Right lobe of liver (tissue), 6 donors: ENCODE results near the gene IL22RA1. TPM values are rescaled to one million over a fixed set of nuclear protein-coding genes. Genes with fewer than 3 reads are reported as not detected.

Source experiments
- ATAC-seq, 4 donors: fragments of 200-7000 bp; cut with Tn5 transposase; one replicate each; pipeline ENCODE4 v1.9.1; 2020; ENCODE audit warnings: mild to moderate bottlenecking in 4 of 4, moderate library complexity in 4 of 4
- DNase-seq, 3 donors: peaks; one replicate each; pipeline ENCODE4 v3.0.0-alpha.2; 2020
- H3K27ac ChIP-seq, 3 donors: fragments of 200-600 bp; one replicate each; pipeline ENCODE4 v1.8.0; 2022
- H3K27me3 ChIP-seq, 2 donors: fragments of 200-600 bp; one replicate each; pipeline ENCODE4 v1.8.0; 2022
- H3K36me3 ChIP-seq, 4 donors: fragments of 200-600 bp; sonication (generic) in 1 of 4; one replicate each; pipeline versions ENCODE4 v1.5.1 to v1.8.0; 2017 to 2022; ENCODE audit warnings: control low read depth in 1 of 4
- H3K4me1 ChIP-seq, 4 donors: fragments of 200-600 bp; sonication (generic) in 1 of 4; one replicate each; pipeline versions ENCODE4 v1.5.1 to v1.8.0; 2017 to 2022; ENCODE audit warnings: control low read depth in 1 of 4
- H3K4me3 ChIP-seq, 3 donors: fragments of 200-600 bp; one replicate each; pipeline ENCODE4 v1.8.0; 2022
- H3K9me3 ChIP-seq, 4 donors: fragments of 200-600 bp; sonication (generic) in 1 of 4; one replicate each; pipeline versions ENCODE4 v1.5.1 to v1.8.0; 2017 to 2022; ENCODE audit warnings: control low read depth in 1 of 4
- CTCF ChIP-seq, 4 donors: fragments of 200-600 bp in 3 of 4; fragments of 450-650 bp in 1 of 4; IDR thresholded peaks; one replicate each; pipeline versions ENCODE4 v1.5.1 to v1.8.0; 2016 to 2022; ENCODE audit warnings: antibody characterized with exemption in 4 of 4, mild to moderate bottlenecking in 2 of 4
- POLR2A ChIP-seq: fragments of 450-650 bp; IDR thresholded peaks from one replicate; pipeline ENCODE4 v1.6.1; 2017; ENCODE audit warnings: antibody characterized with exemption, mild to moderate bottlenecking
- WGBS: methylation state at CpG from one replicate; pipeline ENCODE4 v1.1.6; 2018; ENCODE audit warnings: low coverage, low lambda C conversion rate; ENCODE audit not compliant: insufficient coverage; ENCODE audit errors: missing lambda C conversion rate; 5-methylcytosine and 5-hydroxymethylcytosine counted together
- intact Hi-C, 2 donors: fragments of 100-400 bp; cut with DNase I; formaldehyde crosslinking; loops; one replicate each; pipeline versions ENCODE4 v1.11.2 to v1.14.1; 2022
- total RNA-seq, 6 experiments: library from RNA; depleted of rRNA in 2 of 6; stranded (reverse); fragments of >200 nt in 2 of 6; fragmentation: NEBNext Ultra II Directional in 3 of 6; extraction: Animal tissue kit (Norgen Biotek cat#: 25700) in 3 of 6; gene quantifications; one replicate each; pipeline versions ENCODE4 v1.1.0 to v1.2.4, GENCODE V29; 2016 to 2023
- donor health status: DM: no; HTN: yes; CAD: no.
- donor health status: DM: no; HTN: no; CAD: no.
- donor health status: DM: no; HTN: no; CAD: no.
- donor health status: DM: no; HTN: yes; CAD: no.
- donor health status: DM: no; HTN: yes; CAD: no.

IL22RA1 gene
- total RNA-seq, 6 experiments from 2014 or later, result 1.8 to 4.5 (median 2.8) TPM

- TF ChIP-seq POLR2A (no peak), CTCF (IDR thresholded peaks at IDR 0.05) (no peak)
- Histone ChIP-seq H3K9me3 (no peaks in the 10 kb centered on the region), H3K4me3 (no peak overlapping the region), H3K4me1 (peaks cover 0 to 59% (median 19%) of the 10 kb centered on the region in 4 donors), H3K27ac (peak overlapping the region in 1 of 3 donors; percentile 37), H3K27me3 (no peaks in the 10 kb centered on the region), H3K36me3 (no peaks in the 10 kb centered on the region)
- DNase-seq (no peak), ATAC-seq (peak in 1 of 4 donors; percentile 5)
- 68% methylated on average over 3 of the region's 6 CpGs for WGBS
- intact Hi-C loops, result no loop called here
These were observed 39.1 kb upstream of the IL22RA1 start for GRCh38 chr1:24182061-24182460.

GRCh38 chr1:24181619-24182018 lies 38.7 kb upstream of the IL22RA1 start:
- DNase-seq (peak in 1 of 3 donors; percentile 73), ATAC-seq (peak; percentile 33 to 79 (median 57))
- WGBS, result no CpG with 5 or more reads among the region's 5 CpGs
- Histone ChIP-seq H3K27me3 (no peaks in the 10 kb centered on the region), H3K4me1 (peaks cover 0 to 59% (median 19%) of the 10 kb centered on the region in 4 donors), H3K9me3 (no peaks in the 10 kb centered on the region), H3K36me3 (no peaks in the 10 kb centered on the region), H3K27ac (peak overlapping the region in 1 of 3 donors; percentile 37), H3K4me3 (no peak overlapping the region)
- TF ChIP-seq POLR2A (no peak), CTCF (IDR thresholded peaks at IDR 0.05) (no peak)
- intact Hi-C loops, result no loop called here

GRCh38 chr1:24180676-24181075 lies 37.7 kb upstream of the IL22RA1 start:
- intact Hi-C loops, result no loop called here

GRCh38 chr1:24179251-24179840 lies 36.4 kb upstream of the IL22RA1 start:
- H3K27ac ChIP-seq, result peak overlapping the region in 1 of 3 donors; percentile 3
- H3K4me1 ChIP-seq, result peaks cover 0 to 46% (median 11%) of the 10 kb centered on the region in 4 donors
- no peak overlapping the region for H3K4me3 ChIP-seq
- 40% methylated on average over 9 of the region's 10 CpGs for WGBS
- no peaks in the 10 kb centered on the region for H3K9me3 ChIP-seq
- ATAC-seq (peak in 2 of 4 donors; percentile 18 to 41), DNase-seq (no peak)
- H3K36me3 ChIP-seq, result no peaks in the 10 kb centered on the region
- H3K27me3 ChIP-seq, result no peaks in the 10 kb centered on the region
- intact Hi-C loops, result no loop called here
- TF ChIP-seq POLR2A, result no peak
- TF ChIP-seq CTCF (IDR thresholded peaks at IDR 0.05), result no peak

More at GRCh38 chr1:24180676-24181075, 37.7 kb upstream of the IL22RA1 start:
- DNase-seq (peak in 1 of 3 donors; percentile 26), ATAC-seq (no peak)
- H3K27me3 ChIP-seq, result no peaks in the 10 kb centered on the region
- WGBS, result no CpG with 5 or more reads among the region's 6 CpGs
- TF ChIP-seq POLR2A (no peak), CTCF (IDR thresholded peaks at IDR 0.05) (no peak)
- no peaks in the 10 kb centered on the region for H3K9me3 ChIP-seq
- no peak overlapping the region for H3K4me3 ChIP-seq
- H3K27ac ChIP-seq, result peak overlapping the region in 1 of 3 donors; percentile 37
- H3K36me3 ChIP-seq, result no peaks in the 10 kb centered on the region
- peaks cover 0 to 53% (median 17%) of the 10 kb centered on the region in 4 donors for H3K4me1 ChIP-seq
